Ovary (tissue), 10 donors: ENCODE measurements around the gene CASP4. TPM values are rescaled to one million over a fixed set of nuclear protein-coding genes. Genes with fewer than 3 reads are reported as not detected.

Experiments
- DNase-seq, 5 donors: peaks; one replicate each; pipeline ENCODE4 v3.0.0-alpha.2; 2019 to 2020
- H3K27ac ChIP-seq, 2 donors: fragments of 200-600 bp; one replicate each; pipeline versions ENCODE4 v1.5.1 to v1.8.0; 2019 to 2022
- H3K27me3 ChIP-seq: fragments of 200-600 bp; one replicate; pipeline ENCODE4 v1.8.0; 2022
- H3K36me3 ChIP-seq: fragments of 200-600 bp; sonication (generic); one replicate; pipeline ENCODE4 v1.5.1; 2019
- H3K4me1 ChIP-seq: one replicate; pipeline ENCODE4 v1.8.1; 2013; ENCODE audit warnings: mild to moderate bottlenecking, moderate library complexity; ENCODE audit not compliant: insufficient read depth
- H3K4me3 ChIP-seq: fragments of 200-600 bp; sonication (generic); one replicate; pipeline ENCODE4 v1.5.1; 2017
- H3K9me3 ChIP-seq, 2 donors: fragments of 200-600 bp in 1 of 2; sonication (generic) in 1 of 2; one replicate each; pipeline versions ENCODE4 v1.5.1 to v1.8.1; 2013 to 2019; ENCODE audit warnings: mild to moderate bottlenecking in 1 of 2, moderate library complexity in 1 of 2
- EP300 ChIP-seq: sonication (generic); formaldehyde crosslinking; IDR thresholded peaks from one replicate; pipeline ENCODE4 v1.6.1; 2017; ENCODE audit warnings: antibody characterized with exemption
- POLR2A ChIP-seq: fragments of 450-650 bp; IDR thresholded peaks from one replicate; pipeline ENCODE4 v1.6.1; 2017; ENCODE audit warnings: antibody characterized with exemption, mild to moderate bottlenecking, moderate library complexity
- WGBS, 3 donors: extraction: QIAGEN DNeasy Blood & Tissue Kit in 1 of 3; methylation state at CpG; one replicate each; pipeline versions ENCODE4 v1.1.5 to v1.1.7; 2013 to 2017; 5-methylcytosine and 5-hydroxymethylcytosine counted together
- intact Hi-C, 4 donors: fragments of 100-400 bp; cut with DNase I; formaldehyde crosslinking; loops; one replicate each; pipeline versions ENCODE4 v1.11.0 to v1.15.1; 2022 to 2023
- long read RNA-seq, 3 donors: library from polyadenylated mRNA in 2 of 3; unstranded in 2 of 3; transcript quantifications; one replicate each; pipeline ENCODE4 v2.0.0 and lab custom pipeline, GENCODE V29; 2021 to 2026
- polyA plus RNA-seq, 2 donors: library from polyadenylated mRNA; stranded (reverse); fragments of 200-250 nt in 1 of 2; fragments of 350-450 nt in 1 of 2; fragmentation: Illumina TruSeq in 1 of 2; extraction: RNeasy Lipid Tissue Mini Kit (QIAGEN cat#74804) in 1 of 2; gene quantifications; one replicate each; pipeline ENCODE4 v1.2.3, GENCODE V29; 2013 to 2014
- total RNA-seq, 7 donors: library from RNA; depleted of rRNA in 2 of 7; stranded (reverse); fragments of >200 nt in 2 of 7; fragmentation: NEBNext Ultra II Directional in 3 of 7; extraction: Animal tissue kit (Norgen Biotek cat#: 25700) in 3 of 7; gene quantifications; one replicate each; pipeline versions ENCODE4 v1.1.0 to v1.2.4, GENCODE V29; 2016 to 2023
- TF ChIP-seq, protein P1 (sequence below), 3 donors: fragments of 450-650 bp in 2 of 3; fragments of 200-600 bp in 1 of 3; IDR thresholded peaks; one replicate each; pipeline versions ENCODE4 v1.5.1 to v1.8.0; 2016 to 2022; ENCODE audit warnings: antibody characterized with exemption in 3 of 3, mild to moderate bottlenecking in 1 of 3
- donor health status: DM: no; HTN: no; CAD: no; lungs with moderate emphysema.
- donor health status: DM: no; HTN: no; CAD: no.
- donor health status: Bipolar disorder and iron deficiency.
- donor health status: DM: yes; HTN: yes; CAD: no.
- donor health status: DM: no; HTN: no; CAD: no.
- donor health status: DM: yes; HTN: yes; CAD: no.

CASP4 gene
- total RNA-seq (10 to 100 TPM; 37.8 to 76.1 (median 49.1) TPM), polyA plus RNA-seq (100 to 1,000 TPM in 1 of 2 donors, 10 to 100 TPM in 1; 52.3 to 105 TPM)
- long read RNA-seq, donor 1, transcript CASP4-203 (9 exons, 2,158 nt), result major isoform, 108 of 129 reads
- long read RNA-seq, donor 1, partial matches to known transcripts, result 8 of 129 reads
- long read RNA-seq, donor 1, other reads (novel, unspliced or antisense), result 13 of 129 reads
- long read RNA-seq, donor 2, transcript CASP4-203 (9 exons, 2,158 nt), result major isoform, 5 of 5 reads
- long read RNA-seq, donor 2, partial matches to known transcripts, result 0 of 5 reads
- long read RNA-seq, donor 2, other reads (novel, unspliced or antisense), result 0 of 5 reads
- long read RNA-seq, donor 3, transcript CASP4-203 (9 exons, 2,158 nt), result major isoform, 18 of 22 reads
- long read RNA-seq, donor 3, partial matches to known transcripts, result 1 of 22 reads
- long read RNA-seq, donor 3, other reads (novel, unspliced or antisense), result 3 of 22 reads

DNA sequence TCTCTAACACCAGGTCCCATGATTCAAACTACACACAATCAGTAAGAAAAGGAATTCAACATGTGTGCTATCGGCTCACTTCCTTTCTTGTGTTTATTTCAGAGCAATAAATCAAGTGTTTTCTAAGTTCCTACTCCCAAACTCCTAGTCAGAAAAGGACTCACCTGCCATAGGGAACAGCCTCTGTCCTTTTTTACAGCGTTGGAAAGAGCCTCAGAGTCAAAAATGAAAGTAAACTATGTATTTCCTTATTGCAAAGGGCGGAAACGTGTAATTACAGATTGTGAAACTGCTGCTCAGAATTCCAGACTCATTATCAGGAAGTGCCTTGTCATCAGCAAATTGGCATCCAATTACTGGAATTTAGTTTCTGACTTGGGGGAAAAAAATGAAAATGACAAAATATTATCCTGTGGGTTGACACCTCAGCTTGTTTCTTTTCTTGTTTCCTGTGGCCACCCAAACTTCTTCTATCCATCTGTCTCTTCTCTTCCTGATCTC lies at the start of gene CASP4:
Gene CASP4 (minus strand): TSS at position 220 of the 501 bp plus-strand sequence. CDS start 49 bp downstream, at position 171.
- Histone ChIP-seq H3K9me3 (peaks cover 0 to 4% of the 10 kb centered on the region in 2 donors), H3K27me3 (no peaks in the 10 kb centered on the region), H3K27ac (peak within 1 kb of the TSS; percentile 24 to 74), H3K36me3 (no peaks in the 10 kb centered on the region), H3K4me1 (peaks cover 4% of the 10 kb centered on the region), H3K4me3 (peak within 1 kb of the TSS; percentile 35)
- TF ChIP-seq, protein P1, sequence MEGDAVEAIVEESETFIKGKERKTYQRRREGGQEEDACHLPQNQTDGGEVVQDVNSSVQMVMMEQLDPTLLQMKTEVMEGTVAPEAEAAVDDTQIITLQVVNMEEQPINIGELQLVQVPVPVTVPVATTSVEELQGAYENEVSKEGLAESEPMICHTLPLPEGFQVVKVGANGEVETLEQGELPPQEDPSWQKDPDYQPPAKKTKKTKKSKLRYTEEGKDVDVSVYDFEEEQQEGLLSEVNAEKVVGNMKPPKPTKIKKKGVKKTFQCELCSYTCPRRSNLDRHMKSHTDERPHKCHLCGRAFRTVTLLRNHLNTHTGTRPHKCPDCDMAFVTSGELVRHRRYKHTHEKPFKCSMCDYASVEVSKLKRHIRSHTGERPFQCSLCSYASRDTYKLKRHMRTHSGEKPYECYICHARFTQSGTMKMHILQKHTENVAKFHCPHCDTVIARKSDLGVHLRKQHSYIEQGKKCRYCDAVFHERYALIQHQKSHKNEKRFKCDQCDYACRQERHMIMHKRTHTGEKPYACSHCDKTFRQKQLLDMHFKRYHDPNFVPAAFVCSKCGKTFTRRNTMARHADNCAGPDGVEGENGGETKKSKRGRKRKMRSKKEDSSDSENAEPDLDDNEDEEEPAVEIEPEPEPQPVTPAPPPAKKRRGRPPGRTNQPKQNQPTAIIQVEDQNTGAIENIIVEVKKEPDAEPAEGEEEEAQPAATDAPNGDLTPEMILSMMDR (IDR thresholded peaks at IDR 0.05), result no peak
- TF ChIP-seq POLR2A, result peak; percentile 59
- TF ChIP-seq EP300, result peak; percentile 94
- intact Hi-C loops, result no loop called here
- peak in 2 of 5 donors; percentile 9 to 33 for DNase-seq
- WGBS, 3 donors, result 0 to 1% (median 0%) methylated on average over 4 of the region's 4 CpGs

GRCh38 chr11:105007463-105007862 lies 39.1 kb upstream of the CASP4 start:
- TF ChIP-seq, protein P1 (IDR thresholded peaks at IDR 0.05), result no peak
- TF ChIP-seq POLR2A, result no peak
- TF ChIP-seq EP300, result no peak
- Histone ChIP-seq H3K4me1 (no peaks in the 10 kb centered on the region), H3K4me3 (no peak overlapping the region), H3K9me3 (no peaks in the 10 kb centered on the region), H3K27me3 (no peaks in the 10 kb centered on the region), H3K36me3 (no peaks in the 10 kb centered on the region), H3K27ac (no peak overlapping the region)
- intact Hi-C loops, result no loop called here
- no peak for DNase-seq

GRCh38 chr11:105005451-105005845 lies 37.1 kb upstream of the CASP4 start:
- Histone ChIP-seq H3K9me3 (no peaks in the 10 kb centered on the region), H3K27ac (no peak overlapping the region), H3K4me1 (no peaks in the 10 kb centered on the region), H3K4me3 (no peak overlapping the region), H3K36me3 (no peaks in the 10 kb centered on the region), H3K27me3 (no peaks in the 10 kb centered on the region)
- TF ChIP-seq POLR2A (no peak), EP300 (no peak)
- TF ChIP-seq, protein P1 (IDR thresholded peaks at IDR 0.05), result no peak
- WGBS, 3 donors, result 75 to 96% (median 89%) methylated on average over 3 of the region's 3 CpGs
- intact Hi-C loops, result no loop called here
- no peak for DNase-seq

DNA sequence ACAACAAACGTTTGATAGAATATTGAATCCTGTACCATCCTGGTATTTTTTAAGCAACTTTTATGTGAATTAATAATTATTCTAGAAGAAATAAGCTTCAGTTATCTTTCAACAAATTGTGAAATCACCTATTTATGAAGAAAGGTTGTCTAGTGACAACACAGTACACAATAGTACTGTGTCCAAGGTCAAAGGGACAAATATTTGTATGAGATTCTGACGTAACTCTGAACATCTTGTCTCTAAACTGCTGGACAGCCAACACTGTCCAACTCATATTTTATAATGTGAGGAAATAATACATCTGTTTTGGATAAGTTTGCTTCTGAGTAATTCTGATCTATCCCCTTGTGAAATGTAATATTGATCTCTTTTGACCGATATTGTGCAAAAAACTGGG lies 35.6 kb upstream of the CASP4 start:
- 44 to 68% (median 51%) methylated on average over 3 of the region's 3 CpGs for WGBS, 3 donors
- intact Hi-C loops, result no loop called here
- DNase-seq, result no peak

More for the DNA sequence above, 35.6 kb upstream of the CASP4 start:
- Histone ChIP-seq H3K9me3 (no peaks in the 10 kb centered on the region), H3K36me3 (no peaks in the 10 kb centered on the region), H3K27ac (no peak overlapping the region), H3K4me3 (no peak overlapping the region), H3K27me3 (no peaks in the 10 kb centered on the region), H3K4me1 (no peaks in the 10 kb centered on the region)
- TF ChIP-seq POLR2A, result no peak
- TF ChIP-seq, protein P1 (IDR thresholded peaks at IDR 0.05), result no peak
- no peak for TF ChIP-seq EP300
